ENCODE results near the gene TWF2. TPM values are rescaled to one million over a fixed set of nuclear protein-coding genes. Genes with fewer than 3 reads are reported as not detected.

The TWF2 gene
- polyA plus RNA-seq, 1 donor from 2014 or later = 61.7 TPM

GRCh38 chr3:52231502-52232278 is 7.3 kb downstream of the TWF2 start:
- Histone ChIP-seq H2AFZ (ENCODE audit: low read depth, low read length) (no peak overlapping the region), H3K9me2 (ENCODE audit: insufficient read depth, low read length) (no peaks in the 10 kb centered on the region), H3F3A (ENCODE audit: insufficient read depth, low read length, poor library complexity, severe bottlenecking) (no peaks in the 10 kb centered on the region), H3K27ac (ENCODE audit: low read length) (no peak overlapping the region), H3K9me3 (ENCODE audit: low read length) (no peaks in the 10 kb centered on the region), H3K79me2 (replicated peaks; ENCODE audit: insufficient read depth, low read length) (peaks cover 5% of the 10 kb centered on the region), H4K20me1 (ENCODE audit: insufficient read depth) (no peaks in the 10 kb centered on the region), H3K9ac (ENCODE audit: low read length) (no peak overlapping the region), H3K36me3 (ENCODE audit: insufficient read depth, low read length) (peaks cover 8% of the 10 kb centered on the region), H3K4me3 (ENCODE audit: low read length) (no peak overlapping the region), H3K4me2 (ENCODE audit: low read length) (no peak overlapping the region), H3K27me3 (ENCODE audit: insufficient read depth, low read depth, low read length) (no peaks in the 10 kb centered on the region)
- TF ChIP-seq TAF1 (IDR thresholded peaks at IDR 0.05; ENCODE audit: low read depth) (no peak), POLR2AphosphoS5 (IDR thresholded peaks at IDR 0.05) (no peak), EP300 (conservative IDR thresholded peaks at IDR 0.05; ENCODE audit: poor library complexity, severe bottlenecking) (no peak), MXI1 (conservative IDR thresholded peaks at IDR 0.05; ENCODE audit: poor library complexity, severe bottlenecking) (no peak)
- TF ChIP-seq, protein P1, sequence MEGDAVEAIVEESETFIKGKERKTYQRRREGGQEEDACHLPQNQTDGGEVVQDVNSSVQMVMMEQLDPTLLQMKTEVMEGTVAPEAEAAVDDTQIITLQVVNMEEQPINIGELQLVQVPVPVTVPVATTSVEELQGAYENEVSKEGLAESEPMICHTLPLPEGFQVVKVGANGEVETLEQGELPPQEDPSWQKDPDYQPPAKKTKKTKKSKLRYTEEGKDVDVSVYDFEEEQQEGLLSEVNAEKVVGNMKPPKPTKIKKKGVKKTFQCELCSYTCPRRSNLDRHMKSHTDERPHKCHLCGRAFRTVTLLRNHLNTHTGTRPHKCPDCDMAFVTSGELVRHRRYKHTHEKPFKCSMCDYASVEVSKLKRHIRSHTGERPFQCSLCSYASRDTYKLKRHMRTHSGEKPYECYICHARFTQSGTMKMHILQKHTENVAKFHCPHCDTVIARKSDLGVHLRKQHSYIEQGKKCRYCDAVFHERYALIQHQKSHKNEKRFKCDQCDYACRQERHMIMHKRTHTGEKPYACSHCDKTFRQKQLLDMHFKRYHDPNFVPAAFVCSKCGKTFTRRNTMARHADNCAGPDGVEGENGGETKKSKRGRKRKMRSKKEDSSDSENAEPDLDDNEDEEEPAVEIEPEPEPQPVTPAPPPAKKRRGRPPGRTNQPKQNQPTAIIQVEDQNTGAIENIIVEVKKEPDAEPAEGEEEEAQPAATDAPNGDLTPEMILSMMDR (IDR thresholded peaks at IDR 0.05; ENCODE audit: poor library complexity, severe bottlenecking) = peak; percentile 43

DNA sequence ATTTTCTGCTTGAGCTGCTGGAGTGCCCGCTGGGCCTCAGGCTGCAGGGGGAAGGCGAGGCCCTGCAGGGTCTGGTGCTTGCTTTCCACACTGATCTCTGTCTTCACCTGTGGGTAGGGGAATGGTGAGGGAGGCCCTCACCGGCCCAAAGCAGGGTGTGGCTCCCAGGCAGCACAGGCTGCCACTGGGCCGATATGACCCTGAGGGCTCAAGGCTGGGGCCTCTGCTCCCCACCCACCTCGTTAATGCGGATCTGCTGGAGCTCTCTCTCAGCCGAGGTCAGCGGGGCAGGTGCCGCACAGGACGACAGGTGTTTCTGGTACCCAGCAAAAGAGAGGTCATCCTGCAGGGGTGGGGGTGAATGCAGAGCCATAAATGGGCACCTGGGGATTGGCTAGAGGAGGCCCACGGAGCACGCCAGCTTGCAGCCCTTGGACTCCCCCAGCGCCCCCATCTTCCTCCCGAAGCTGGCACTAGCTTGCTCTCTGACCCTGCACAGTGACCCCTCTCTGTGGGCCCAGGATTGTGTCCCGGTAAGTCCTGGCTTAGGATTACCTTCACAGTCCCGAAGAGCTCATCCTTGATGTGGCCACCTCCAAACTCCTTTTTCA is 8.0 kb downstream of the TWF2 start:
- H3F3A ChIP-seq (ENCODE audit: insufficient read depth, low read length, poor library complexity, severe bottlenecking) = no peaks in the 10 kb centered on the region
- no peak overlapping the region for H2AFZ ChIP-seq (ENCODE audit: low read depth, low read length)
- H3K79me2 ChIP-seq (replicated peaks; ENCODE audit: insufficient read depth, low read length) = no peaks in the 10 kb centered on the region
- no peak overlapping the region for H3K9ac ChIP-seq (ENCODE audit: low read length)
- TF ChIP-seq EP300 (conservative IDR thresholded peaks at IDR 0.05; ENCODE audit: poor library complexity, severe bottlenecking) (no peak), RAD21 (conservative IDR thresholded peaks at IDR 0.05) (no peak), EZH2 (IDR thresholded peaks at IDR 0.05; ENCODE audit: borderline replicate concordance, insufficient read depth, low read length, poor library complexity, severe bottlenecking) (no peak), TAF1 (IDR thresholded peaks at IDR 0.05; ENCODE audit: low read depth) (no peak), POLR2AphosphoS5 (IDR thresholded peaks at IDR 0.05) (no peak), MXI1 (conservative IDR thresholded peaks at IDR 0.05; ENCODE audit: poor library complexity, severe bottlenecking) (no peak), SMC3 (conservative IDR thresholded peaks at IDR 0.05; ENCODE audit: poor library complexity) (no peak)
- TF ChIP-seq, protein P2, sequence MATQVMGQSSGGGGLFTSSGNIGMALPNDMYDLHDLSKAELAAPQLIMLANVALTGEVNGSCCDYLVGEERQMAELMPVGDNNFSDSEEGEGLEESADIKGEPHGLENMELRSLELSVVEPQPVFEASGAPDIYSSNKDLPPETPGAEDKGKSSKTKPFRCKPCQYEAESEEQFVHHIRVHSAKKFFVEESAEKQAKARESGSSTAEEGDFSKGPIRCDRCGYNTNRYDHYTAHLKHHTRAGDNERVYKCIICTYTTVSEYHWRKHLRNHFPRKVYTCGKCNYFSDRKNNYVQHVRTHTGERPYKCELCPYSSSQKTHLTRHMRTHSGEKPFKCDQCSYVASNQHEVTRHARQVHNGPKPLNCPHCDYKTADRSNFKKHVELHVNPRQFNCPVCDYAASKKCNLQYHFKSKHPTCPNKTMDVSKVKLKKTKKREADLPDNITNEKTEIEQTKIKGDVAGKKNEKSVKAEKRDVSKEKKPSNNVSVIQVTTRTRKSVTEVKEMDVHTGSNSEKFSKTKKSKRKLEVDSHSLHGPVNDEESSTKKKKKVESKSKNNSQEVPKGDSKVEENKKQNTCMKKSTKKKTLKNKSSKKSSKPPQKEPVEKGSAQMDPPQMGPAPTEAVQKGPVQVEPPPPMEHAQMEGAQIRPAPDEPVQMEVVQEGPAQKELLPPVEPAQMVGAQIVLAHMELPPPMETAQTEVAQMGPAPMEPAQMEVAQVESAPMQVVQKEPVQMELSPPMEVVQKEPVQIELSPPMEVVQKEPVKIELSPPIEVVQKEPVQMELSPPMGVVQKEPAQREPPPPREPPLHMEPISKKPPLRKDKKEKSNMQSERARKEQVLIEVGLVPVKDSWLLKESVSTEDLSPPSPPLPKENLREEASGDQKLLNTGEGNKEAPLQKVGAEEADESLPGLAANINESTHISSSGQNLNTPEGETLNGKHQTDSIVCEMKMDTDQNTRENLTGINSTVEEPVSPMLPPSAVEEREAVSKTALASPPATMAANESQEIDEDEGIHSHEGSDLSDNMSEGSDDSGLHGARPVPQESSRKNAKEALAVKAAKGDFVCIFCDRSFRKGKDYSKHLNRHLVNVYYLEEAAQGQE (IDR thresholded peaks at IDR 0.05; ENCODE audit: borderline replicate concordance) = no peak
- TF ChIP-seq, protein P1 (IDR thresholded peaks at IDR 0.05; ENCODE audit: poor library complexity, severe bottlenecking) = no peak
- no peak overlapping the region for H3K4me3 ChIP-seq (ENCODE audit: low read length)
- no peaks in the 10 kb centered on the region for H3K9me2 ChIP-seq (ENCODE audit: insufficient read depth, low read length)
- H4K20me1 ChIP-seq (ENCODE audit: insufficient read depth) = no peaks in the 10 kb centered on the region
- H3K36me3 ChIP-seq (ENCODE audit: insufficient read depth, low read length) = peaks cover 8% of the 10 kb centered on the region
- no peak overlapping the region for H3K4me2 ChIP-seq (ENCODE audit: low read length)
- H3K27ac ChIP-seq (ENCODE audit: low read length) = no peak overlapping the region
- no peaks in the 10 kb centered on the region for H3K9me3 ChIP-seq (ENCODE audit: low read length)
- no peaks in the 10 kb centered on the region for H3K27me3 ChIP-seq (ENCODE audit: insufficient read depth, low read depth, low read length)

All from neural cell (in vitro differentiated cells).